ENCODE results near the gene MAGEF1.

Gene MAGEF1, protein sequence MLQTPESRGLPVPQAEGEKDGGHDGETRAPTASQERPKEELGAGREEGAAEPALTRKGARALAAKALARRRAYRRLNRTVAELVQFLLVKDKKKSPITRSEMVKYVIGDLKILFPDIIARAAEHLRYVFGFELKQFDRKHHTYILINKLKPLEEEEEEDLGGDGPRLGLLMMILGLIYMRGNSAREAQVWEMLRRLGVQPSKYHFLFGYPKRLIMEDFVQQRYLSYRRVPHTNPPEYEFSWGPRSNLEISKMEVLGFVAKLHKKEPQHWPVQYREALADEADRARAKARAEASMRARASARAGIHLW

DNA sequence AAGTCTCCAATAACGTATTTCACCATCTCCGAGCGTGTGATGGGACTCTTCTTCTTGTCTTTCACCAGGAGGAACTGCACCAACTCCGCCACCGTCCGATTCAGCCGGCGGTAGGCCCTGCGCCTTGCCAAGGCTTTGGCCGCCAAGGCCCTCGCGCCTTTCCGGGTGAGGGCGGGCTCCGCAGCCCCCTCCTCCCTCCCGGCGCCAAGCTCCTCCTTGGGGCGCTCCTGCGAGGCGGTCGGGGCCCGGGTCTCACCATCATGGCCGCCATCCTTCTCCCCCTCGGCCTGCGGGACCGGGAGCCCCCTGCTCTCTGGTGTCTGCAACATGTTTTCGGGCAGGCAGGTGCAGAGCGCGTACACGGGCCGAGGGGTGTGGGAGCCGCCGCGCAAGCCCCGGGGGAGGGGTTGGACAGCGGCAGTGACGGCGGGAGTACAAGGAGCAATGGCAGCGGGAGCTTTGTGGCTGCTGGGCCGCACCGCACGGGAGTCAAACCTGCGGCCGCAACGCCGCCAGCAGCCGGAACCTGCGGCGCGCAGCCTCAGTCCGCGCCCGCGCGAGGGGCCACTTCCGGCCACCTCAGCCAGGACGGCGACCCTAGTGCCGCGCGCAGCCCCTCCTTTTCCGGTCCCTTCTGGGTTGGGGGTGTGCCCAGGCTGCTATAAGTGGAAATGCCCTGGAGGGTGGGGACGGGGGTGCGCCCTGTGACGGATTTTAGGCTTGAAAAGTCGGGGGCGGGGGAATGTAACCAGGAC lies at the start of gene MAGEF1:
Gene MAGEF1, minus strand, starts transcription at position 572 of the 755 bp plus-strand sequence. Its CDS starts 243 bp downstream, at position 329.
- peak within 1 kb of the TSS; percentile 86 for H3K4me3 ChIP-seq (ENCODE audit: low read length)
- TF ChIP-seq ZNF274 (IDR thresholded peaks at IDR 0.05; ENCODE audit: low read depth, low read length): no peak

DNA sequence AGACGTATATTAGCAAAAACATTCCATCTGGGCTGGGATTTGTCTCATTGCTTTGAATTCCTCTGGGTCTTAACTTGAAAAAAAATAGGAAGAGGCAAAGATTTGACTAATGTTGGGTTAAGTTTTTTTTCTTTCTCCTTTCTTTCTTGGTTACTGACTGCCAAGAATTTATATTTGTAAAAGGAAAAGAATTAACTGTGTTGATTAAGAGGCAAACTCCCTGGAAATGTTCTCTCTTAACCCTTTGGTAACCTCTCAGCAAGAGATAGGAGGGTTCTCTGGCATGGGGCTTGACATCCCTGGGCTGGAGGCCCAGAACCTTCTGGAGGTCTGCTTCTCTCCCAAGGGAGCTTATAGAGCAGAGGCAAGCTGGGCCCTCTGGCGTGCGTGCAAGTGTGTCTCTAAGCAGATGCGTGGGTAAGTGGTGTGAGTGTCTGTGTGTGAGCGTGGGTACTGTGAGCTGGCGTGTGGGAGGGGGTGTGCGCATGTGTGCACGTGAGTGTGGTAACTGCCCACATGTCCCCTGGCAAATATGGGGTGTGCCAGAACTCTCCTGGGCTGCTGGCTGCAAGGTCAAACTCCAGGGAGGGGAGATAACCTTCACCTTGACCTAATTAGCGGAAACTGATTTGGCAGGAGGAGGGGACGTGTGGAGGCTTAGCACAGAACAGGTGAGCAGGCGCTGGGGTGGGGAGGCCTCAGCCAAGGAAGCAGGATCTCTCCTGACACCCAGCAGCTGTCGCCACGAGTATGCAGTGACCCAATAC lies 49.4 kb upstream of the MAGEF1 start:
- no peak overlapping the region for H3K4me3 ChIP-seq (ENCODE audit: low read length)
- no peak for TF ChIP-seq ZNF274 (IDR thresholded peaks at IDR 0.05; ENCODE audit: low read depth, low read length)

DNA sequence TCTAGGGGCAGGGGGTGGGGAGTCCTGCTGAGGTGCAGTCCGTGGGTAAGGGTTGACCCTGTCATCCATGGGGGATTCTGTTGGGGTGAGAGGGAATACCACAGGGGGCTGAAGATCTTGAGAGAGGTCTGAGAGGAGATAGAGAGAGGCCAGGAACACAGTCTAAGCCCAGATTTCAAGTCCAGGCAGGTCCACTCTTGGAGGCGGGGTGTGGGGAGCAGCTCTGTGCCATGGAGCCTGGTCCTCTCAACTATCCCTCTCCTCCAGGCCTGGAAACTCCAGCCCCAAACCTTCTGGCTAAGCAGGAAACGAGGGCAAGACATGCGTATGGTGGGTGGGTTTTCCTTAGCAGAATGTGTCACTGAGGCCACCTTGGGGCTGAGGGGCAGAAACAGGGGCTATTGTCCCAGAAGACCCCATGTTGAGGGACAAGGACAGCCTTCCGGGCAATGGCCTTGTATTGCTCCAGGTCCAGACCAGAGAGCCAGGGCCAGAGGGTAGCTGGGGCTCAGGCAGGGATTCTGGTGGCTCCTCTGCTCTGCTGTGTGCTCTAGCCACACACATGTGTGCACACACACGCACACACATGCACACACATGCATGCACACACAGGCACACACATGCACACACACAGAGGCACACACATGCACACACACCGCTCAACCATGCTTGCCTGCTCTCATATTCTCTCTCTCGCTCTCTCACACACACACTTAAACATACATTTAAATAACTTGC lies 48.6 kb upstream of the MAGEF1 start:
- H3K4me3 ChIP-seq (ENCODE audit: low read length): no peak overlapping the region
- no peak for TF ChIP-seq ZNF274 (IDR thresholded peaks at IDR 0.05; ENCODE audit: low read depth, low read length)

DNA sequence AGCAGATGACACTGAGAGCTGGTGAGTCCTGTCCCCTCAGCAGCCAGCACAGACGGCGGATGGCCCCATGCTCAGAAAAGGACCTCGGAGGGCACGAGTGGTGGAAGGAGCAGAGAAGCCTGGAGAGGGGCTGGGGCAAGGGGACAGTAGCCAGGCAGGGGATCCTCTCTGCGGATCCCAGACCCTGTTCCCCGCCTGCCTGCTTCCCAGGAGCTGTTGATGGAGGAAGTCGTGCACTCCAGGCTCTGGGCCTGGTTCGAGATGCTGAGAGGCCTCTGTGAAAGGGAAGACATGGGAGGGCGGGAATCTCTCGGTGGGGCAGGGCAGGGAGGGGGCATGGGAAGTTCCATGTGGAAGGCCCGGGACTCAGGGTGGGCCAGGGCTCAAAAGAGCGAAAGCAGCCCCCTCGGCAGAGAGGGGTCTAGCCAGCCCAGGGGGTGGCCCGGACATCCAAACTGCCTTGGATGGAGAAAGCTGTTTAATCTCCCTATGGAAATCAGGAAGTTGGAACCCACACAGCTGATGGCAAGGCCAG lies 47.9 kb upstream of the MAGEF1 start:
- no peak overlapping the region for H3K4me3 ChIP-seq (ENCODE audit: low read length)
- TF ChIP-seq ZNF274 (IDR thresholded peaks at IDR 0.05; ENCODE audit: low read depth, low read length): no peak

DNA sequence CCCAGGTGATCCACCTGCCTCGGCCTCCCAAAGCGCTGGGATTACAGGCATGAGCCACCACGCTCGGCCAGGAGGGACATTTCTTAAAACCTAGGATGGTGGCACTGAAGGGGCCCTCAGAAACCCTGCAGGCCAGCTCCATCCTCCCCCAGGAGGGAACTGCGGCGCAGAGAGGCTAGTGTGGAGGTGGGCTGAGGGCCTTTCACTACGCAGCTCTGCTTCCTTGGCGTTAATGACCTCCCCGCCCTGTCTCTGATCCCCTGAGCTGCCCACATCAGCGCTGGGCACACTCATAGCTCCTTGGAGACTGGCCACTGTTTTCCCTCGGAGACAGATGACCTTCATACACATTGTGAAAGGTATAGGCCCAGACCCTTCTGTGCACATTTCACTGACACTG lies 46.2 kb upstream of the MAGEF1 start:
- no peak overlapping the region for H3K4me3 ChIP-seq (ENCODE audit: low read length)
- no peak for TF ChIP-seq ZNF274 (IDR thresholded peaks at IDR 0.05; ENCODE audit: low read depth, low read length)

DNA sequence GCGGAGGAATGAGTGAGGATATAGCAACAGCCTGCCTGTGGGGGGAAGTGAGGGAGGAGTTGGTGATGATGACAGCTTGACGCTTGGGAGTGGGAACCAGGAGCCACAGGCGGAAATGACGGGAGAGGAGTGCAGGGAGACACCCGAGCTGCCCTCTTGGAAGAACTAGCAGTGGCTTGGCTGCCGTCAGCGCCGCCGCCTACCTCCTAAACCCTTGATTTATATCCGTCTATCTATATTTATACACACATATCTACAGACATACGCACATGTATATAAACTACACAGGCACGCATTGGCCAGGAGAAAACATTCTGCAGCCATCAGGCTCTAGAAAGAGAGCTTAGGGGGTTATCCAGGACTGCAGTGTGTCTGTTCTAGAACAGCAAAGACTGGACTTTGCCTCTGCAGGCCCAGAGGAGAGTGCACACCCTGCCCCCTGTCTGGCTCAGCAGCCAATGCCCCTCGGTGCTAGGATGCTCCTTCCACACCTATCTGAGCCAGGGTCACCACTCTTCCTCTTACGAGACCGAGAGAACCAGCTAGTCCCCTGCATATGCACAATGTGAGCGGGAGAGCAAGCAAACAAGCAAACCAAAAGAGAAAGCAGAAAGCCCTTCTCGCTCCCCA lies 45.3 kb upstream of the MAGEF1 start:
- no peak for TF ChIP-seq ZNF274 (IDR thresholded peaks at IDR 0.05; ENCODE audit: low read depth, low read length)
- no peak overlapping the region for H3K4me3 ChIP-seq (ENCODE audit: low read length)

DNA sequence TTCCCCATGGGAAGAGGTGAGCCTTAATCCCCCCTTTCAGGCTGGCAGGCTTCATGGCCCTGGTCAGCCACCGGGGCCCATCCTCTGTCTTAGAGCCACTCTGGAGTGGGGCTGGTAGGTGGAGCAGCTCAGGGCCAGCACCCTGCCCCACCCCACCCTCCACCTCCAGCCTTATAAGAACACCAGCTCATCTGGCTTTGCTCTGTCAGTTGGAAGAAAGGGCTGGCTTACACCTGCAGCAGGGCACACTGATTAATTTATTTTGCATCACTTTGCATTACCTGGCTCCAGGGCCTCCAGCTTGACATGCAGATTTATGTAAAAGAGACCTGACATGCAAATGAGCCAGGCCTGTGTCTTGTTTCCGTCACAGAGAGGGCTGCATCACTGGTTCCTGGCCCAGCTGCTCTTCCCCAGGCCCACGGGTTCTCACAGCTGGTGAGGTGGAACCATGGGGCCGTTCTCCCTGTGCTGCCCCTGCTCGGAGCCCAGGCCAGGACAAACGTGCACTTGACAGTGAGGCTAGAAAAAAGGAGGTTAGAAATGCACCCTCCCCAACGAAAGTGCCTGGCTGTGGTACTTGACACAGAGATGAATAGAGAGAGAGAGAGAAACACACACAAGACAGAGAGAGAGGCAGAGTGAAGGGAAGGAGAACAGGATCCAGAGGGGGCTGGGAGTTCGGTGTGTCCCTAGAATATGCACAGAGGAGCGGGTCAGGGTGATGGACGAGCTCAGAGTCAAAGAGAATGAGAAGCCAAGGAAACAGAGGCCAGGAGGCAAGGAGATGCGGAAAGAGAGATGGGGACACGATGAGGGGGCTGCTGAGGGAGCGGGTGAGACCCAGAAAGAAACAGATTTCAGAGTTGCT lies 44.5 kb upstream of the MAGEF1 start:
- no peak overlapping the region for H3K4me3 ChIP-seq (ENCODE audit: low read length)
- no peak for TF ChIP-seq ZNF274 (IDR thresholded peaks at IDR 0.05; ENCODE audit: low read depth, low read length)

DNA sequence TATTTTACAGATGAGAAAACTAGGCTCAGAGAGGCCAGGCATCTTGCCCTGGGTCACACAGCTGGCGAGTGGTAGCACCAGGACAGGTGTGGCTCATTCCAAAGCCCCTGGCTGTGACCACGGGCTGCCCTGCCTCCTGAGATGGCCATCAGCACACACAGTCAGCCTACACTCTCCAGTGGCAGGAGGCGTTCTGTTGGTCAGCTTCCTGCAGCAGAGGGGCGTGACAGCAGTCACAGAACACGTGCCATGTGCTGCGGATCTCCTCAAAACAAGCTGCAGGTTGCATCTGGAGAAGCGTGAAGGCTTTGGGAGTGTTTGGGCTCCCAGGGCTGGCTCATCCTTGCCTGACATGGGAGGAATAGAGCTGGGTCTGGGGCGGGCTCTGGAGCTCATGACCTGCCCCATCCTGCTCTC lies 43.5 kb upstream of the MAGEF1 start:
- H3K4me3 ChIP-seq (ENCODE audit: low read length): no peak overlapping the region

DNA sequence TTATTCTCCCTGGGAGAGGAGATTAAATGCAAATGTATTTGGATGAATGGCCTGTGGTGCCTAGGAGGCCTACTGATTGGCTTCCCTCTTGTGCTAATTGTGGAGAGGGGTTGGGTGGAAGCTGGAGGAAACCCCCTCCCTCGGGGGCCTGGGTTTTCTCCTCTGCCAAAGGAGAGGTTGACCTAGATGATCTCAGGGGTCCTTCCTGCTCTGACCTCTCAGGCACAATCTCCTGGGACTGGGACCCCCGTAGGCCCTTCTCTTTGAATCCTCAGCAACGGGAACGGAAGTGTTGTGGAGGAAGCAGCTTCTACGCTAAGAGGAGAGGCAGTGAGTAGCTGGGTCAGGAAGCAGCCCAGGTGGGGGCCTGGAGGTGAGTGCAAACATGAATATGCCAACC lies 40.5 kb upstream of the MAGEF1 start:
- TF ChIP-seq ZNF274 (IDR thresholded peaks at IDR 0.05; ENCODE audit: low read depth, low read length): no peak
- H3K4me3 ChIP-seq (ENCODE audit: low read length): no peak overlapping the region

More for the DNA sequence above, 43.5 kb upstream of the MAGEF1 start:
- no peak for TF ChIP-seq ZNF274 (IDR thresholded peaks at IDR 0.05; ENCODE audit: low read depth, low read length)

DNA sequence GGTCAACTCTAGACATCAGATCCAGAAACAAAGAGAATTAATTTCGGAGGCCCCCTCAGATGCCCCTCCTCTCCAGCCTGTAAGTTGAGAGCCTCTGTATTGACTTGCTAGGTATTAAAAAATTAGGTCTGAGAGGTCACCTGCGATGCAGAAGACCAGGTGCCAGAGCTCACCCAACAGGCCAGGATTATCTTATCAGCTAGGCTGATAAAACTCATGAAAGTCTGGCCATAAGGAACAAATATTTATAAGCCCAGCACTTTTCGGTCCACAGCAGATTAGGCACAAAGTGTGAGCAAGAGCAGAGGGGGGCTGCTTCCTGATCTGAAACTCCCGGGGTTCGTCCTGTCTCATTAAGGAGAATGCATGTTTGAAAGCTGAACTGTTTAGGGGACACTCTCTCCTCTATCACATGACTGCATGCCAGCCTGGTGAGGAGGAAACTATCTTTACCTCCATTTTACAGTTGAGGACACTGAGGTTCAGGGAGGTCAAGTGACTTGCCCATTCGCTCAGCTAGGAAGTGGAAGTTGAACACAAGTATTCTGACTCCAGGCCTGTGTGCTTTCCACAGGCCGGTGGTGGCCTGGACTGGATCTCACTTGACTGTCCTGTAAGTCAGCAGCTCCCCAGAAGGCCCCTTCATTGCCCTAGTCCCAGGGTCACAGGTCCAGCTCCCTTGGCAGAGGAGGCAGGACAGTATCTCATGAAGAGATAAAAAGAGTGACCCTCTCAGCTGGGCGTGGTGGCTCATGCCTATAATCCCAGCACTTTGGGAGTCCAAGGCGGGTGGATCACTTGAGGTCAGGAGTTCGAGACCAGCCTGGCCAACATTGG lies 39.6 kb upstream of the MAGEF1 start:
- no peak for TF ChIP-seq ZNF274 (IDR thresholded peaks at IDR 0.05; ENCODE audit: low read depth, low read length)
- H3K4me3 ChIP-seq (ENCODE audit: low read length): no peak overlapping the region

DNA sequence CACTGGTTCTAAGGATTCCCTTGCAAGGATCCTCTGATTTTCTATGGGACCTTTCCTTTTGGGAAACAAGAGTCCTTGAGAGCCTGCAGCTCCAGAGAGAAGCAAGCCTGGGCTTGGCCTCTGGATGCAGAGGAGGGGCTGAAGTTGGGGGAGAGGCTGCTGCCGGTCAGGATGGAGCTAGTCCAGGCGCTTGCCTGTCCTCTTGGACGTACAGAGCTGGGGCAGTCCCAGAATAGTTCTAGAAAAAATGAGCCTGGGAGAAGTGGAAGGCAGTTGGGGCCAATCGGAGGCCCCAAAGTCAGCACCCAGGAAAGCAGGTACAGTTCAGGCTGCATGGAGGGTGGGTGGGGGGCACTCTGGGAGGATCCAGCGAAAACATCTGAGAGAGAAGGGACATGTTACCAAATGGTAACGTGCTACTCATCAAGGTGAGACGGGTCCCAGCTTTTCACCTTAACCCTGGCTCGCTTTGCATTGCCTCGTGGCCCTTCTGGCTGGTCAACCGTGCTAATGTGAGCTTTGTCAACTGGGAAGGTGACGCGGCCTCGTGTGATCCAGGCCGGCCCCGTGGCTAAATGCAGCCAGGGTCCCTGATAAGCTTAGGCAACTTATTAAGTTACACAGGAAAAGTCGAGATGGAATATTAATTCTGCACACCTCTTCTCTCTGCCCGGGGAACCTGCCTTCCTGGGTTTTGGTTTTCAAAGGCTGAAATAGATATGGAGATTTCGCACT lies 38.7 kb upstream of the MAGEF1 start:
- no peak for TF ChIP-seq ZNF274 (IDR thresholded peaks at IDR 0.05; ENCODE audit: low read depth, low read length)
- H3K4me3 ChIP-seq (ENCODE audit: low read length): no peak overlapping the region
